ENCODE data around the gene CA10.

Gene CA10

DNA sequence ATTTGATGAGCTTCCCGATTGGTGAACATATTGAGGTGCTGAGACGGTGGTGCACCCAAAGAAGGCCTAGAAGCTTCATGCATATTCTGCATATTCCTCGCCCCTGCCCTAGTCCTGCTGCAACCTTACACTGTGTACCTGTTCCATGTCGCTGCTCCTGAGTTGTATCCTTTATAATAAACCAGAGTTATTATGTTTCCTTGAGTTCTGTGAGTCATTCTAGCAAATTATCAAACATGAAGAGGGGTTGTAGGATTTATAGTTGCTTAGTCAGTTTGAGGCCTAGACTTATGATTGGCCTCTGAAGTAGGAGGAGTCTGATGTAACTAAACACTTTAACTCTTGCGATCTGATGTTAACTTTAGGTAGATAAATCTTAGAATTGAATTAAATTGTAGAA lies 436.8 kb downstream of the CA10 start:
- H3K4me3 ChIP-seq (ENCODE audit: low read depth, low read length) = no peak overlapping the region
- TF ChIP-seq CTCF (IDR thresholded peaks at IDR 0.05; ENCODE audit: low read depth, low read length) = no peak

GRCh38 chr17:51720439-51720838 lies 438.1 kb downstream of the CA10 start:
- no peaks in the 10 kb centered on the region for H3K9me3 ChIP-seq
- no peaks in the 10 kb centered on the region for H3K36me3 ChIP-seq
- H3K4me1 ChIP-seq = no peaks in the 10 kb centered on the region
- no peak for TF ChIP-seq CTCF (IDR thresholded peaks at IDR 0.05; ENCODE audit: low read depth, low read length)
- no peak overlapping the region for H3K4me3 ChIP-seq (ENCODE audit: low read depth, low read length)
- H3K27me3 ChIP-seq = no peaks in the 10 kb centered on the region
- no peak for DNase-seq

More for the DNA sequence above, 436.8 kb downstream of the CA10 start:
- H3K36me3 ChIP-seq = no peaks in the 10 kb centered on the region
- no peaks in the 10 kb centered on the region for H3K9me3 ChIP-seq
- no peak for DNase-seq
- no peaks in the 10 kb centered on the region for H3K4me1 ChIP-seq
- no peaks in the 10 kb centered on the region for H3K27me3 ChIP-seq

DNA sequence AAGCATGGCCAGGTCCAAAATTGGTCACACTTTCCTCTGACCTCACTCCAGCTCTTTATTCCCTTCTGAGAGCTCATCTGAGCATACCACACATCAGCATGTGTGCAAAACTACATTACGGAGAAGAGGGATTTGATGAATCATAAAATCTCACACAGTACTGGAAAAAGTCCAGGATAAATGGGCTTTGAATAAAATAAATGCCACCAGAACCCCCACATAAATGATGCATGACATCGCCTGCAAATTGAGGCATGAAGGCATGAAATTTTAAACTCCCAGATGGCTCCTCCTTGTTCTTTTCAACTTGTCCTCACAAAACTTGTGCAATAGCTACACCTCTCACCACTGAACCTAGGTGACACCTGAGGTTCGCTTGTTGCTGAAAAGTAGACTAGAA lies 439.5 kb downstream of the CA10 start:
- Histone ChIP-seq H3K9me3 (no peaks in the 10 kb centered on the region), H3K4me3 (ENCODE audit: low read depth, low read length) (no peak overlapping the region), H3K36me3 (no peaks in the 10 kb centered on the region), H3K4me1 (no peaks in the 10 kb centered on the region), H3K27me3 (no peaks in the 10 kb centered on the region)
- TF ChIP-seq CTCF (IDR thresholded peaks at IDR 0.05; ENCODE audit: low read depth, low read length) = no peak
- no peak for DNase-seq

DNA sequence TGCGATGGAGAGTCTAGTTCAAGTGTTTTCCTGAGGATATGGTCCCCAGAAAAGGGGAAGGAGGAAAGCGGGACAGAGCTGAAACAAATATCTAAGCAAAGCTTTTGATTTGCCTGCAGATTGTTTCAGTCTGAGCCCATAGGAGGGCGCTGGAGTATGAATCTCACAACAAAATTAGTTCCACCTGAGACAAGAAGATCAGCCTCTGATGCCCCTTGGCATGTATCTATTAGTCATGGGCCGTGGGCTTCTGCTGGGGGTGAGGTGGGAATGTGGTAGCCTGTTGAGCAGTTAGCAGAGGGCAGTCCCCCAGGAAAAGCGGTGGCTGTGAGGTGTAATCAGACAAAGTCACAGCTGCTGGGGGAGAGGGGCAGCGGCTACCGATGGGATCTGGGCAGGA lies 446.9 kb downstream of the CA10 start:
- Histone ChIP-seq H3K36me3 (no peaks in the 10 kb centered on the region), H3K27me3 (no peaks in the 10 kb centered on the region), H3K9me3 (no peaks in the 10 kb centered on the region), H3K4me1 (no peaks in the 10 kb centered on the region), H3K4me3 (ENCODE audit: low read depth, low read length) (no peak overlapping the region)
- peak; percentile 27 for TF ChIP-seq CTCF (IDR thresholded peaks at IDR 0.05; ENCODE audit: low read depth, low read length)
- DNase-seq = no peak

DNA sequence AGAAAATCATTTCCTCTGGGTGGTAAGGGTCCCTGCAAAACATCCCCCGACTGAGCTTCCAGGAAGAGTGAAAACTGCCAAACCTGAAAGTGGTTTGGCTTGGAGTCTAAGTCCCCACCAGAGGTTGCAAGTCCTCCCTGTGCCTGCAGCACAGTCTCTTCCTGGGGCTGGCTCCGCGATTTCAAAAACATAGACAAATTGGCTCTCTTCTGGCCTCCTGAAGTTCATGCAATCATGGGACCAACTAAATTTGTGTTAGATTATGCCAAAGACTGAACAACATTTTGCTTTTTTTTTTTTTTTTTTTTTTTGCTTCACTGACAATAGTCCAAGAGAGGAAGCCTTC lies 447.9 kb downstream of the CA10 start:
- no peak overlapping the region for H3K4me3 ChIP-seq (ENCODE audit: low read depth, low read length)
- H3K4me1 ChIP-seq = peaks cover 4% of the 10 kb centered on the region; the same call in 1 of the 2 replicates
- no peak for TF ChIP-seq CTCF (IDR thresholded peaks at IDR 0.05; ENCODE audit: low read depth, low read length)
- H3K36me3 ChIP-seq = no peaks in the 10 kb centered on the region
- H3K27me3 ChIP-seq = no peaks in the 10 kb centered on the region; the same call in 1 of the 2 replicates
- no peaks in the 10 kb centered on the region for H3K9me3 ChIP-seq
- no peak for DNase-seq

- TF ChIP-seq CTCF (IDR thresholded peaks at IDR 0.05; ENCODE audit: low read depth, low read length) = no peak
- Histone ChIP-seq H3K4me3 (ENCODE audit: low read depth, low read length) (no peak overlapping the region), H3K9me3 (no peaks in the 10 kb centered on the region), H3K27me3 (no peaks in the 10 kb centered on the region; the same call in 1 of the 2 replicates), H3K4me1 (peaks cover 4% of the 10 kb centered on the region; the same call in 1 of the 2 replicates), H3K36me3 (no peaks in the 10 kb centered on the region)
- DNase-seq = no peak
Measured at GRCh38 chr17:51709694-51710633, 448.6 kb downstream of the CA10 start.
